SK-N-MC (cell line): Measurements from ENCODE around the gene HEATR5A.

ENCODE experiments used
- EZH2 ChIP-seq: fragments of 200-600 bp; sonication (generic); IDR thresholded peaks from one replicate; pipeline ENCODE4 v1.6.1; 2017; ENCODE audit warnings: antibody characterized with exemption
- POLR2AphosphoS5 ChIP-seq: IDR thresholded peaks from 2 replicates; pipeline ENCODE4 v1.6.1; 2012; ENCODE audit warnings: mild to moderate bottlenecking, low read depth, low read length, borderline replicate concordance

DNA sequence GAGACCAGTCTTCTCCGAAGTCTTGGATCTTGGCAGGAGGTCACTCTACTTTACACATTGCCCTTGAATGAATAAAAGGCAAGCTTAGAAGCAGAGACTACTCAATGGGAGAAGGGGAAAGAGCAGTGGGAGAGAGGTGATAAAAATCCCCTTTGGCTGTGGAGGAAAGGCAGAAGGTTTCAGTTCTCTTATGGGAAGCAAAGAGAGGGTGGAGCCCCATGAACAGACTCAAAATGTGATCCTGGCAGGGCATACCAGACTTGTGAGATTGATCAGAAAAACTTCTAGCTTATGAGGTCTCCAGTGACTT lies 163.2 kb downstream of the HEATR5A start:
- TF ChIP-seq EZH2 (no peak), POLR2AphosphoS5 (no peak)
